IPS-20b (cell line): ENCODE results near the gene GAD2.

Experiments used
- H3K27ac ChIP-seq: one replicate; pipeline ENCODE4 v1.5.1; 2013; ENCODE audit warnings: low read length
- H3K27me3 ChIP-seq: 2 replicates; pipeline ENCODE4 v1.6.1; 2013; ENCODE audit warnings: mild to moderate bottlenecking, low read length, inconsistent platforms; ENCODE audit not compliant: insufficient read depth
- H3K36me3 ChIP-seq: 2 replicates; pipeline ENCODE4 v1.6.1; 2013; ENCODE audit warnings: low read depth, mild to moderate bottlenecking, inconsistent platforms, low read length, moderate library complexity; ENCODE audit not compliant: insufficient read depth
- H3K4me1 ChIP-seq: 2 replicates; pipeline ENCODE4 v1.6.1; 2013; ENCODE audit warnings: mild to moderate bottlenecking, control low read depth, inconsistent platforms, low read length, moderate library complexity; ENCODE audit not compliant: insufficient read depth
- H3K4me3 ChIP-seq: 2 replicates; pipeline ENCODE4 v1.5.1; 2013; ENCODE audit warnings: mild to moderate bottlenecking, low read length, inconsistent platforms
- H3K9ac ChIP-seq: 2 replicates; pipeline ENCODE4 v1.6.1; 2013; ENCODE audit warnings: low read depth, mild to moderate bottlenecking, inconsistent platforms, low read length, moderate library complexity
- H3K9me3 ChIP-seq: 2 replicates; pipeline ENCODE4 v1.6.1; 2013; ENCODE audit warnings: mild to moderate bottlenecking, low read depth, low read length, inconsistent platforms; ENCODE audit not compliant: insufficient read depth

GAD2 gene

GRCh38 chr10:26216585-26217395 lies at the start of gene GAD2:
GAD2 (plus strand) TSS chr10:26216774; CDS start chr10:26216810, 36 bp downstream.
- H3K36me3 ChIP-seq, result no peaks in the 10 kb centered on the region
- peaks cover 100% of the 10 kb centered on the region for H3K27me3 ChIP-seq
- peak within 1 kb of the TSS; percentile 65 for H3K4me3 ChIP-seq
- no peak within 1 kb of the TSS for H3K27ac ChIP-seq
- 0 out of 2 replicates have a peak within 1 kb of the TSS, but pooled peaks have one; percentile 17 for H3K9ac ChIP-seq
- peaks cover 35% of the 10 kb centered on the region; the same call in 1 of the 2 replicates for H3K4me1 ChIP-seq
- no peaks in the 10 kb centered on the region for H3K9me3 ChIP-seq

- Histone ChIP-seq H3K4me3 (no peak overlapping the region), H3K27me3 (no peaks in the 10 kb centered on the region), H3K9me3 (no peaks in the 10 kb centered on the region), H3K36me3 (no peaks in the 10 kb centered on the region), H3K27ac (no peak overlapping the region), H3K4me1 (peaks cover 23% of the 10 kb centered on the region; the same call in 1 of the 2 replicates), H3K9ac (no peak overlapping the region)
These were observed 47.1 kb upstream of the GAD2 start for GRCh38 chr10:26169466-26169865.

- Histone ChIP-seq H3K9me3 (no peaks in the 10 kb centered on the region), H3K27me3 (no peaks in the 10 kb centered on the region), H3K9ac (no peak overlapping the region), H3K36me3 (no peaks in the 10 kb centered on the region), H3K27ac (no peak overlapping the region), H3K4me1 (peaks cover 23% of the 10 kb centered on the region; the same call in 1 of the 2 replicates), H3K4me3 (no peak overlapping the region)
These were observed 44.4 kb upstream of the GAD2 start for GRCh38 chr10:26172131-26172530.

- no peak overlapping the region for H3K27ac ChIP-seq
- H3K27me3 ChIP-seq, result no peaks in the 10 kb centered on the region
- no peak overlapping the region for H3K9ac ChIP-seq
- H3K36me3 ChIP-seq, result no peaks in the 10 kb centered on the region
- H3K9me3 ChIP-seq, result no peaks in the 10 kb centered on the region
- H3K4me1 ChIP-seq, result peaks cover 21% of the 10 kb centered on the region; the same call in 1 of the 2 replicates
- no peak overlapping the region for H3K4me3 ChIP-seq
These were observed 42.7 kb upstream of the GAD2 start for GRCh38 chr10:26173837-26174236.

- H3K4me1 ChIP-seq, result peaks cover under 1% of the 10 kb centered on the region; the same call in 1 of the 2 replicates
- H3K9ac ChIP-seq, result no peak overlapping the region
- H3K36me3 ChIP-seq, result no peaks in the 10 kb centered on the region
- H3K4me3 ChIP-seq, result no peak overlapping the region
- no peaks in the 10 kb centered on the region for H3K27me3 ChIP-seq
- H3K27ac ChIP-seq, result no peak overlapping the region
- H3K9me3 ChIP-seq, result no peaks in the 10 kb centered on the region
These were observed 39.2 kb upstream of the GAD2 start for GRCh38 chr10:26177341-26177740.

- H3K9me3 ChIP-seq, result no peaks in the 10 kb centered on the region
- no peaks in the 10 kb centered on the region for H3K27me3 ChIP-seq
- H3K4me1 ChIP-seq, result no peaks in the 10 kb centered on the region
- no peaks in the 10 kb centered on the region for H3K36me3 ChIP-seq
- H3K4me3 ChIP-seq, result no peak overlapping the region
- H3K9ac ChIP-seq, result no peak overlapping the region
- H3K27ac ChIP-seq, result no peak overlapping the region
These were observed 22.3 kb upstream of the GAD2 start for GRCh38 chr10:26194275-26194674.

- Histone ChIP-seq H3K27me3 (no peaks in the 10 kb centered on the region), H3K36me3 (no peaks in the 10 kb centered on the region), H3K4me1 (no peaks in the 10 kb centered on the region), H3K4me3 (no peak overlapping the region), H3K9me3 (no peaks in the 10 kb centered on the region), H3K27ac (no peak overlapping the region), H3K9ac (no peak overlapping the region)
These were observed 19.3 kb upstream of the GAD2 start for GRCh38 chr10:26197248-26197647.

GRCh38 chr10:26198119-26198518 lies 18.5 kb upstream of the GAD2 start:
- H3K9ac ChIP-seq, result no peak overlapping the region
- H3K9me3 ChIP-seq, result no peaks in the 10 kb centered on the region

GRCh38 chr10:26199841-26200240 lies 16.7 kb upstream of the GAD2 start:
- Histone ChIP-seq H3K4me1 (no peaks in the 10 kb centered on the region), H3K4me3 (no peak overlapping the region), H3K27ac (no peak overlapping the region), H3K9ac (no peak overlapping the region), H3K36me3 (no peaks in the 10 kb centered on the region), H3K9me3 (no peaks in the 10 kb centered on the region), H3K27me3 (no peaks in the 10 kb centered on the region)

More at GRCh38 chr10:26198119-26198518, 18.5 kb upstream of the GAD2 start:
- Histone ChIP-seq H3K4me3 (no peak overlapping the region), H3K4me1 (no peaks in the 10 kb centered on the region), H3K27me3 (no peaks in the 10 kb centered on the region), H3K36me3 (no peaks in the 10 kb centered on the region), H3K27ac (no peak overlapping the region)

GRCh38 chr10:26205223-26205622 lies 11.4 kb upstream of the GAD2 start:
- H3K4me1 ChIP-seq, result no peaks in the 10 kb centered on the region
- no peaks in the 10 kb centered on the region for H3K36me3 ChIP-seq
- H3K27ac ChIP-seq, result no peak overlapping the region
- H3K9ac ChIP-seq, result no peak overlapping the region
- peaks cover 22% of the 10 kb centered on the region for H3K27me3 ChIP-seq
- no peak overlapping the region for H3K4me3 ChIP-seq
- no peaks in the 10 kb centered on the region for H3K9me3 ChIP-seq

- Histone ChIP-seq H3K9me3 (no peaks in the 10 kb centered on the region), H3K4me3 (peak overlapping the region; percentile 57; the same call in 1 of the 2 replicates), H3K9ac (no peak overlapping the region), H3K27ac (no peak overlapping the region), H3K4me1 (peaks cover 23% of the 10 kb centered on the region; the same call in 1 of the 2 replicates), H3K27me3 (peaks cover 89% of the 10 kb centered on the region), H3K36me3 (no peaks in the 10 kb centered on the region)
These were observed 4.7 kb upstream of the GAD2 start for GRCh38 chr10:26211781-26212444.

- peaks cover 95% of the 10 kb centered on the region for H3K27me3 ChIP-seq
- H3K9me3 ChIP-seq, result no peaks in the 10 kb centered on the region
These were observed 4.1 kb upstream of the GAD2 start for GRCh38 chr10:26212511-26212910.

More at GRCh38 chr10:26212511-26212910, 4.1 kb upstream of the GAD2 start:
- Histone ChIP-seq H3K9ac (no peak overlapping the region), H3K4me3 (peak overlapping the region; percentile 57; the same call in 1 of the 2 replicates), H3K4me1 (peaks cover 26% of the 10 kb centered on the region; the same call in 1 of the 2 replicates), H3K36me3 (no peaks in the 10 kb centered on the region), H3K27ac (no peak overlapping the region)
